ENCODE data around the gene CMBL.
A peak's percentile ranks its signal among the peaks of the same experiment; 100 is the strongest.

CMBL gene

DNA sequence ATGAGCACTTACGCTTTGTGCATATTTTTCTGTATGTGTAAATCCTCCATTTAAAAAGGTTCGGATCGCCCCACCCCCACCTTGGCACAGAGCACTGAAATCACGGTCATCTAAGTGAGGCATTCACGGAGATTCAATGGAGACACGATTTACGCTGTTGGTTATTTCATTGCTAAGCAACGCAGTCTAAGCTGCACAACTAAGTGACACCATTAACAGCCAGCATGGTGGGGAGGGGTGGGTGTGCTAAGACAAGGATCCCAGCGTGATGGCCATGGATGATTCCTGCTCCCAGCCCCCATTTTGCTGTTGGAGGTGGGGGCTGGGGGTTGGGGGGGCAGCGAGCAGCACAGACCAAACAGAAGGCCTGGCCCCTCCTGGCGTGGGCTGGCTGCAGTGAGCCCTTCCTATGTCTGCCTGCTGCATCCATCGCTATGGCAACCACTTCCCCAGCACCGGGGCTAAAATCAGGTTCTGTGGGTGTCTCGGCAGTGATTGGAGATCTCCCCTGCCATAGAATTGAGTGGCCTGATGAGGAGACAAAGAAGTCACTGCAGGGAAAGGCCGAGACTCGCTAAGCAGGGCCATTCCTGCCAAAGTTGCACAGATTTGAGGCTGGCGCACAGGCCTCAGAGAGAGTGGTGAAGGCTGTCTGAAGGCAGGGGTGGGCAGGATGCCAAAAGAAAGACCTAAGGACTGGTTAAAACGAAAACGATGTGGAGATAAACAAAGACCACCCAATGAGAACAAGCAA lies 31.5 kb upstream of the CMBL start:
- H3K4me3 ChIP-seq (ENCODE audit: low read length), result no peak overlapping the region
- TF ChIP-seq ZNF274 (IDR thresholded peaks at IDR 0.05; ENCODE audit: low read depth, low read length), result no peak

DNA sequence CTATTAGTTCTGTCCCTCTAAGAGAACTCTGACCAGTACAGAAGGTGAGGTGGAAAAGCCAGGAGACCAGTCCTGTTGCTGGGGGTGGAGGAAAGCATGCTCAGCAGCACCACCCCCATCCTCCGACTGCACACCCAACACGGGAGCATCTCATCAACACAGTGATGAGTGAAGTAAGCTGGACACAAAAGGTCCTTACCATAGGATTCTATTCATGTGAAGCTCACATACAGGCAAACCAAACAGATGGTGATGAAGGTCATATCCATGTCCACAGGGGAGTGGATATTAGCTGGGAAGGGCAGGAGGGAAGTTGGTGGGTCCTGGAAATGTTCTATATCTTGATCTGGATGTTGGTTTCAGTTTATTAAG lies 31.0 kb upstream of the CMBL start:
- no peak overlapping the region for H3K4me3 ChIP-seq (ENCODE audit: low read length)
- TF ChIP-seq ZNF274 (IDR thresholded peaks at IDR 0.05; ENCODE audit: low read depth, low read length), result no peak

DNA sequence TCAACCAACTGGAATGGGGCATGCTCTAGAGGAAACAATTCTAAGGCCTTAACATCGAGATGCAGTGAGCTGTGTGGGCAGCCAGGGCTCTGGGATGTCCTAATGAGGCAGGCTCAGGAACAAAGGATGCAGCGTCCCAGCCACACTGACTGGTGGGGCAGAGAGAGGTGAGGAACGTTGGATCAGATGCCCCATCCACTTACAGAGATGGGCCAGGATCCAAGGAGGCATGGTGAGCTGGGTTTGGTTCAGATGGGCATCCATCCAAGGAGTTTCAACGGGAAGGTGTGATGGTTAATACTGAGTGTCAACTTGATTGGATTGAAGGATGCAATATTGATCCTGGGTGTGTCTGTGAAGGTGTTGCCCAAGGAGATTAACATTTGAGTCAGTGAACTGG lies 30.3 kb upstream of the CMBL start:
- no peak for TF ChIP-seq ZNF274 (IDR thresholded peaks at IDR 0.05; ENCODE audit: low read depth, low read length)
- no peak overlapping the region for H3K4me3 ChIP-seq (ENCODE audit: low read length)

DNA sequence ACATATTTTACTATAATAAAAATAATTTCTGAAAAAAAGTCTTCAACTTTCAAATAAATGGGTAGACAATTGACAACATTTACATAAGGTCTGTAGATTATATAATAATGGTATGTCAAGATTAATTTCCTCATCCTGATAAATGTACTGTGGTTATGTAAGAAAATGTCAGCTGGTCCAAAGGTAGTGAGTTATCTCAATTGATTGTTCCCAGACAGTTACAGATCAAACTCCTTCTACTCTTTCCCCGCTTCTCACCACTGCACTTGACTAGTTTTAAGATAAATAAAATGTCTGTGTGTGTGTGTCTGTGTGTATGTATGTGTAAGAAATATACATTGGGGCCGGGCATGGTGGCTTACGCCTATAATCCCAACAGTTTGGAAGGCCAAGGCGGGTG lies 29.4 kb upstream of the CMBL start:
- no peak for TF ChIP-seq ZNF274 (IDR thresholded peaks at IDR 0.05; ENCODE audit: low read depth, low read length)

DNA sequence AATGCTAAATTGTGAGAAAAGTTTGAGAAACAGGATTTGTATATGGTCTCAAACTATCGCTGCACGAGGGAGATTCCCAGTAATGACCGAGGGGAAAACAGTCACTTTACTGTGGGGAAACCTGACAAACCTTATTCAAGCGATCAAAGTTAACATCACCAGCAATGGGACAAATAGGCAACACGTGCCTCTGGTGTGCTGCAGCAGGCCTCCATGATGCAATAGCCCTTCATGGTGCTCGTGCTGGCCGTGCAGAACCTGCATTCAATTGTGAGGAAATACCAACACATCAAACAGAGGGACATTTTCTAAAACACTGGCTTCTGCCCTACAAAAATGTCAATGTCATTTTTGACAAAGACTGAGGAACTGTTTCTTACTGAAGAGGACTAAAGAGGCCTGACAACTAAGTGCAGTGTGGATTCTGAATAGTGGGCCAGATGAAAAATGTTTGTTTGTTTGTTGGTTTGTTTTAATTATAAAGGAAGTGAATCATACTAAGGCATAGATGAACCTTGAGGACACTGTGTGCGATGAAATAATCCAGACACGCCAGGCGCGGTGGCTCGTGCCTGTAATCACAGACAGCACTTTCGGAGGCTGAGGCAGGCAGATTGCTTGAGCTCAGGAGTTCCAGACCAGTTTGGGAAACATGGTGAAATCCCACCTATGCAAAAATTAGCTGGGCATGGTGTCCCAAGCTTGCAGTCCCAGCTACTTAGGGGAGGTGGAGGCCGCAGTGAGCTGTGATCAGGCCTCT lies 28.2 kb upstream of the CMBL start:
- TF ChIP-seq ZNF274 (IDR thresholded peaks at IDR 0.05; ENCODE audit: low read depth, low read length), result no peak
- no peak overlapping the region for H3K4me3 ChIP-seq (ENCODE audit: low read length)

More for the DNA sequence above, 29.4 kb upstream of the CMBL start:
- no peak overlapping the region for H3K4me3 ChIP-seq (ENCODE audit: low read length)

DNA sequence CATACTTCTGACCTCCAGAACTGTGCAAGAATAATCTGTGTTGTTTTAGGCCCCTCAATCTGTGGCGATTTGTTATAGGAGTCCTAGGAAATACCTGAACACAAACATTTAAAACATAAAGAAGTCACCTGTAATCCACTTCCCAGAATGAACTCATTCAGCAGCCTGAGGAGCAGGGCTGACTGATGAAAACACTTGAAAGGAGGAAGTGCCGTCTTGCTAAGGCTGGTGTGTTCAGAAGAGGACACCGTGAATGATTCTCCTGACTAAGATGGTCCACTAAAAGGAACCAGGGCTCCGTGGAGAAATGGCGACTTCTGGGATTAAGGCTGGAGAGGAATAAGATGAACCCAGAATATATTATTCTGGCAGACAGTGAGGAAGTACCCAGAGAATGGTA lies 27.1 kb upstream of the CMBL start:
- no peak for TF ChIP-seq ZNF274 (IDR thresholded peaks at IDR 0.05; ENCODE audit: low read depth, low read length)
- no peak overlapping the region for H3K4me3 ChIP-seq (ENCODE audit: low read length)

- no peak for TF ChIP-seq ZNF274 (IDR thresholded peaks at IDR 0.05; ENCODE audit: low read depth, low read length)
- H3K4me3 ChIP-seq (ENCODE audit: low read length), result peak overlapping the region; percentile 64; the same call in 1 of the 2 replicates
These were observed 25.7 kb upstream of the CMBL start for GRCh38 chr5:10333154-10334006.

DNA sequence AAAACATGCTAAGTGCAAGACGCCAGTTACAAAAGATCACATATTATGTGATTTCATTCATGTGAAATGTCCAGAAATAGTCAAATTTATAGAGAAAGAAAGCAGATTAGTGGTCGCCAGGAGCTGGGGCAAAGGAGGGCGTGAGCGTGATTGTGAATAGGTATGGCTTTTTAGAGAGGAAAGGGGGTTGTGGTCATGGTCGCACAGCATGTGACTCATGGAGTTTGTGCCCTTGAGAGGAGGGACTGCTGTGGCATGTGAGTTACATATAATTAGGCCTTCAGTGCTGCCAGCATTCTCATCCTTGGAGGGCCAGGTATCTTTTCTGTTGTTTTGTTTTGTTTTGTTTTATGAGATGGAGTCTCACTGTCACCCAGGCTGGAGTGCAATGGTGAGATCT lies 24.6 kb upstream of the CMBL start:
- H3K4me3 ChIP-seq (ENCODE audit: low read length), result no peak overlapping the region
- no peak for TF ChIP-seq ZNF274 (IDR thresholded peaks at IDR 0.05; ENCODE audit: low read depth, low read length)

DNA sequence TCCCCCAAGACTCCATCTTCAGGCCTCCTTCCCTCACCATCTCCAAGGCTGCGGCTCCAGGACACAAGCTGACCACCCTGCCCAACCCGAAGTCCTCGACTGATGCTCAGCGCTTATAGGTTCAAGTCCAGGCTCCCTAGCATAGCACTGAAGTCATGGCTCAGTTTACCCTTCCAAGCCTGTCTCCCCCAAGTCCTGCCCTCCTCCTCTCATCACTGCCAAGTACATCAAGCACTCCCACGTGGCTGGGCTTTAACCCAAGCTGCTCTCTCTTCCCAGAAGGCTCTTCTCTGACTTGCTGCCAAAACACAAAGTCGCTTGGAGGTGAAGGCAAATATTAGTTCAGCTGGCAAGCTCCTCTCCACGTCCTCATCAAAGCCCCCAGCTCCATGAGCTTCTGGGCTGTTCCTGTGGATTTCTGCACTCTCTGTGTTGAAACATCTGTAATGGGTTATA lies 23.7 kb upstream of the CMBL start:
- TF ChIP-seq ZNF274 (IDR thresholded peaks at IDR 0.05; ENCODE audit: low read depth, low read length), result no peak
- no peak overlapping the region for H3K4me3 ChIP-seq (ENCODE audit: low read length)

DNA sequence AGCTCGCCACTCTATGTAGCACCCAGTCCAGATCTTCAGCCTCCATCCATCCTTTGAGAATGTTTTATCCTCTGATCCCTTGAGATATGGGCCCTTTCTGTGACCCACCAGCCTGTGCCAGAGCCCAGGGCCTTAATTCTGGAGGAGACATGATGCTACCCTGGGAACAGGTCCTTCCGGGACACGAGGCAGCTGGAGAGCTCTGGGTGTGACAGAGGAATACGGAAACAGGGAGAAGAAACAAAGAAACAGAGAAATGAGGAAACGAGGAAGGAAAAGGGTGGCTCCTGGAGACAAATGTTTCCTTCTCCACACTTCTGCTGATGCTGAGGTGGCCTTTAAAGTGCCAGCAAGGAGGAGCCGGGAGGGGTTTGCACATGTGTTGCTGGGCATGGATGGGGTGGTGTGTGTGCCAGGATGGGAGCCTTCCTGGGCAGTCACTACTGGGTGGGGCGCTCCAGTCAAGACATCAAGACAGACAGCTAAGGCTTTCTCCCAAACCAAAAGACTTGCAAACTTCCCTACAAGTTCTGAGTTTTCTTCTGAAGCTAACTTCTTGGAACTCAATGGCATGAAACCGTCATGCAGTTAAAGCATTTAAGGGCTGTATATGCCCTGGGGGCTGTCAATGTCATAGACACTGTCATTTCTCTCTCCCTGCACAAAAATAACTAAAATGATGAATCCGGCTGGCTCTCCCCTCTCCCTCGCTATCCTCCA lies 23.0 kb upstream of the CMBL start:
- TF ChIP-seq ZNF274 (IDR thresholded peaks at IDR 0.05; ENCODE audit: low read depth, low read length), result no peak
- no peak overlapping the region for H3K4me3 ChIP-seq (ENCODE audit: low read length)

DNA sequence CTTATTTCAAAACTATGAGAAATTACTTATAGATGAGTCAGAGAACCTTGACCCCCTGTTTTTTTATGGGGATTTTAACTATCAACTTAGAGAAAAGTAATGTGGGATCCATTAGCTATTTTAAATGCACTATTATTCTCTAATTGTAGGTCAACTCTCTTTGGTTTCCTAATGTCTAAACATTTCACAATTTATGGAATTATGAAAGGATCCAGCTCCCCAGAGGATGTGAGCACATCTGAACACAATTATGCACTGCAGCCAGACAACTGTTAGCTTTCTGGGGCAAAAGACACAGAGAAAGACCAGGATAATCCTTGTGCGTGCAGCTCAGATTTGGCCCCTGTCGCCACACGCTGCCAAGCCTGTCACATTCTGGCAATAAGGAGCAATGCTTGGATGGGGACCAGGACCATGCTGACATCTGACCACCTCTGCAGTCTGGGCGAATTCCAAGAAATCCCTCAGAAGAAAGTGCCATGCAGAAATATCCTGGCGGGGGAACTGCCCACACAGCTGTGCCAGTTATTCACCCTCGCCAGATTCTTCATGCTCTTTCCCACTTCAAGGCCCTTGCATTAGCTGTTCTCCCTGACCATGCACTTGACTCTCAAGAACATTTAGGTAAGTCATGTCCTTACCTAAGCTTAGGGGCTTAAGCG lies 22.2 kb upstream of the CMBL start:
- no peak overlapping the region for H3K4me3 ChIP-seq (ENCODE audit: low read length)
- TF ChIP-seq ZNF274 (IDR thresholded peaks at IDR 0.05; ENCODE audit: low read depth, low read length), result no peak

DNA sequence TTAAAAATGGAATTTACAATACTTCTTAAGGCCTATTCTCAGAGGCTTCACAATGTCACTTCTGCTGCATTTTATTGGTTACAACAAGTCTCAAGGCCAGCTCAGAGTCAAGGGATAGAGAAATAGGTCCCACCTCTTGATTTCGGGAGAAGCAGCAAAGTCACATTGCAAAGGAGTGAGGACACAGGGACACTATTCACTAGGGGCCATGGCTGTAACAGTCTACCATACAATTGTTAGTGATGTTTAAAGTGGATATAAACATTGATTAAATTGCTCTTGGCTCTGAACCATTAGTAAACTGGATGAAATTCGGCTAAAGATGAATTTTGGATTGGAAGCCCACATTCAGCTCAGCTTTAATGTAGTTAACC lies 21.7 kb upstream of the CMBL start:
- H3K4me3 ChIP-seq (ENCODE audit: low read length), result no peak overlapping the region

GRCh38 chr5:10328323-10328722 lies 20.6 kb upstream of the CMBL start:
- no peak overlapping the region for H3K4me3 ChIP-seq (ENCODE audit: low read length)
- no peak for TF ChIP-seq ZNF274 (IDR thresholded peaks at IDR 0.05; ENCODE audit: low read depth, low read length)

More for the DNA sequence above, 21.7 kb upstream of the CMBL start:
- no peak for TF ChIP-seq ZNF274 (IDR thresholded peaks at IDR 0.05; ENCODE audit: low read depth, low read length)

Measured in GM08714 (cell line).